Activated CD8-positive, alpha-beta memory T cell treated with anti-CD3 and anti-CD28 coated beads for 24 hours (primary cell): ENCODE measurements around the gene TMEM18.
A peak's percentile ranks its signal among the peaks of the same experiment; 100 is the strongest.

Experiments
- DNase-seq: peaks from one replicate; pipeline ENCODE4 v3.0.0-alpha.2; 2020

TMEM18 gene

GRCh38 chr2:650343-651310 is 26.6 kb downstream of the TMEM18 start:
- no peak for DNase-seq

- peak; percentile 43 for DNase-seq
Observed at GRCh38 chr2:649426-650342, 27.5 kb downstream of the TMEM18 start.

- peak; percentile 50 for DNase-seq
Observed at GRCh38 chr2:648476-649424, 28.5 kb downstream of the TMEM18 start.

DNA sequence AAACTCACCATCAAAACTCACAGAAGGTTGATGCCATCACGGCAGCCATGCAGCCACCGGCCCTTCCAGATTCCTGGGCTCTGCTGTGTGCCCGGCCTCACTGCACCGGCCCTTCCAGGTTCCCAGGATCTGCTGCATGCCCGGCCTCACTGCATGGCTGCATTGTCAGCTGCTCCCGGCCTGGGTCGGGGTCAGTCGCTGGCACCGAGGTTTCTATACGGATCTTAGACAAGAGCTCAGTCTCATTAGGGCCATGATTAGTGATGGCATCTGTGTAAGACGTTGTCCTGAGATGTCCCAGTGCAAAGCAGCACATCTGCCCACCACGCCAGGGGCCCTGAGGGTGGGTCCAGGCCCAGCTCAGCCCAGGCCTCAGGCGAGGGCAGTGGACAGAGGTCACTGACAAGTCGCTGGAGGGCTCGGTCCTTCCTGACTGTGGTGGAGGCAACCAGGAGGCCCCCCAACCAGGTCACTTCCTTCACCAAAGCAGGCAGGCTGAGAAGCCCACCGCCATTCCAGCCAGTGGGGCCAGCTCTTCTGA is 29.4 kb downstream of the TMEM18 start:
- DNase-seq: peak; percentile 32

GRCh38 chr2:647003-647560 is 30.1 kb downstream of the TMEM18 start:
- peak; percentile 32 for DNase-seq

DNA sequence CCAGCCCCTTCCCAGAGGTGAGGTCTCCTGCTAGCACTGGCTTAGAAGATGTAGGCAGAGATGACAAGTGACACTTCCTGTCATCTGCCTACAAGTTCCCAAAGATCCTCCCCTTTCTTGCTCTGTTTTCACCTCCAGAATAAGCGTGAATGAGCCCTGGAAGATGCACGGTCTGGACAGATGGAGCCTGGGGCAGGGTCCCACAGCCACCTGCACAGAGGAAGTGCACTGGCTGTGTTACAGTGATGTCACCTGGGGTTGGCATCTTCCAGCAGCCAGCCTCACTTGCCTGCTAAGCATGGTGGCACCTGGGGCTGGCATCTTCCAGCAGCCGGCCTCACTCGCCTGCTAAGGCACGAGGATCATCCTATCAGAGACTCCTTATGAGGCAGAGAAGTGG is 32.3 kb downstream of the TMEM18 start:
- DNase-seq: peak; percentile 28

DNA sequence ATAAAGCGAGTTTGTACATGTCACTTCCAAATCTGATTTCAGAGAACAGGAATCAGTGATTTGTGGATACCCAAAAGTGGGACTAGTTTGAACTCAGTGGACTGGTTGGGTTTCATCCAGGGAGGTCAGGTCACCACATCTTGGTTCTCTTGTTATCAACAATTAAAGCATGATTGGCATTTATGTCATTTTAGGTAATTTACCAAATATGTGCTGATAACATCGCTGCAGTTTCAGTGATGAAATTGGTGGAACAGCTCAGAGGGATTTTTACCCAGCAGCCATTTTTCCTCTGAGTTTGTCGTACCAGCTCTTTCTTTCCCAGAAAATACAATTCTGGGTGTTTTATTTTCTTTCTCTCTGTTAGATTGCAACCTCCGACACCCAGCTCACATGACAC is 33.4 kb downstream of the TMEM18 start:
- no peak for DNase-seq

DNA sequence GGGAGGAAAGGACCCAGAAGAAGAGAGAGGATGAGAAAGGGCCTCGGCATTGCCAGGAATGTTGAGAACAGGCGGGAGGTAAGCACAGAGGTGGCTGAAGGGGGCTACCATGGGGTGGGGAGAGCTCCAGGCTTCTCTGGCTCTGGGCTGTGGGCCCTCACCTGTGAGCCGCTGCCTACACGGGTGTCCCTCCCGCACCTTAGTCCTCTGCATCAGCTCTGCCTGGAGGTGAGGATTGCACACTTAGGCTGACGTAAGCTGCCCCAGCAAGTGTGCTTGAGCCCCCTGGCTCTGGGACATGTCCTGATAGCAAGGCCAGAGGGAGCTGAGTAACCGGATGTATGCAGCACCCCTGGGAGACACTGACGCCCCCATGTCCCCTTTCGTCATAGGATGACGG is 33.9 kb downstream of the TMEM18 start:
- DNase-seq: peak; percentile 13

DNA sequence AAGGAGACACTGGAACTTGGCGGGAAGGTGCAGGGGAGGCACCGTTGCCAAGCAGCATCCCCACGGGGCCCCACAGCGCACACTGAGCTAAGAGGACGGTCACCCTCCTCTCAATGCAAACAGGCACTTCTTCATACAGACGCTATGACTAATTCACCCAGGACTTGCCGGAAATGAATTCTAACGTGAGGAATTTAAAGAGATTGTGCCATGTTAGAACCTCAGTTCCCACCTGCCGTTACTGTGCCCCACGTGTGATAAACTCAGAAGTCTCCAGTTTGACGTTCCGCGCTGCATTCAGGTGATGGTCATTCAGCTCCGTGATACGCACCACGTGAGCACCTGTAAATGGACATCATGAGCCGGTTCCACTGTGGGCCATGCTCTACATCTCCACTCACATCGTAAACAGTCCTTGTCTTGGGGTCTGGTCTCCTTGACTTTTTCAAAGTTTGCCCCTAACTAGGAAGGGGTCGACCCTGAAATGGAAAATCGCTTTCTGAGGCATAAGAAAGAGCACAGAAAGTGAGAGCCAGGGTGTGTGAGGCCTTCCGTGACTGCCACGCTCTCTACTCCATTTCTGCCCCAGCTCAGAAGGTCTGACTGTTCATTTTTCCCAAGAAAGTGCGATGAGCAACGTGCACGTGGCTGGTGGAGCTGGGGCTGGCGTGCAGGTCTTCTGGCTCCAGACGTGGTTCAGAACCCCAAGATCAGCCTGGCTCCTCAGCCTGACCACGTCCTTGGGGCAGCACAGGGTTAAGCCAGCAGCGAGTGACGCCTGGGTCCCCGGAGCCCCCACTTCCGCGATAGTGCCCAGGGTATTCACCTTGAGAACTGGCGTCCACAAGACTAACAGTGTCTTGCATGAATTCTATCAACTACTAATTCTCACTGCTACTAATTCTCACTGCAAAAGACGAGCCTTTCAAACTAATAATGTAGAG is 35.1 kb downstream of the TMEM18 start:
- DNase-seq: peak; percentile 11

DNA sequence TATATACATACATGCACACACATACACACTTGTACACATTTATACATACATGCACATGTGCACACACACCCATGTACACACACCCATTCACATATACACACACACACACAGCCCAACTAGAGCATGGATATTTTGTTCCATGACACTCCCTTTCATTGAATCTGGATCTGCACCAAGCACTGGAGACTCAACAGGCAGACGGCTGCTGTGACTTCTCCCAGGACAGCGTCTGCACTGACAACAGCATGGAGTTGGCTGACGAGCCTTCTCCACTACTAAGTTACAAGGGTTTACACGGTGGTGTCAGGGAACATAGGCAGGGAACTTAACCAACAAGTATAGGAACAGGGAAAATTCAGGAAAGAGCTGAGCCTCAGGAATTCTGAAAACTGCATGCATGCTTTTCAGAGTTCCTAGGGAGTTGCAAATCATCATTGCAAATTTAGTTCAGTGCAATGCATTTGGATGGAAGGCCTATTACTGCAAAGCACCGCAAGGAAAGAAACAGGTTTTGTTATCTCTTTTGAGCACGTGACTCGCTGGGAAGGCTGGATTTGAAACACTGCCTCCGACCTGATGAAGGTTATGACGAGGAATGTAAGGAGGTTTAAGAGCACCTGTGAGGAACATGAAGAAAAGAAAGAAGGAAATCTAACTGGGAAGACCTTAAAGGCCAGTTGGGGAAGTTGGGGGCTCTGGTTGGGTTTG is 35.9 kb downstream of the TMEM18 start:
- DNase-seq: peak; percentile 21

DNA sequence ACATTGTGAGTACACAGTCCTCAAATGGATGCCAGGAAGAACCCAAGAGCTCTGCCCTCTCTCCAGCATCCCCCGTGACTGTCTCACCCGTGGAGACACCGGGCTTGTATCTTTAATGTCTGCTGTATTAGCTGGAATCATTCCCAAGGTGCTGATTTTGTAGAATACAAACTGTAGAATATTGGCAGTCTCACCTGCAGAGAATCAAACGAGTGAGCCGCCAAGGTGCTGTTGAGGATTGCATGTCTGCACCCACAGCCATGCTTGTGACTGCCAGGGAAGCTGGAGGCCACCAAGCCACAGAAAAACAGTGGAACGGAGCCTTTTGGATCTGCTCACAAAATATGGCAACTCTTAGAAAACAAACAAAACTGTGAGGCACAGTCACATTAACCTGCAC is 37.5 kb downstream of the TMEM18 start:
- peak; percentile 24 for DNase-seq

- DNase-seq: no peak
Observed at GRCh38 chr2:637804-638203, 39.4 kb downstream of the TMEM18 start.

GRCh38 chr2:637406-637776 is 39.8 kb downstream of the TMEM18 start:
- peak; percentile 51 for DNase-seq

- DNase-seq: peak; percentile 86
Observed at GRCh38 chr2:636641-637405, 40.4 kb downstream of the TMEM18 start.

- DNase-seq: no peak
Observed at GRCh38 chr2:635687-636621, 41.3 kb downstream of the TMEM18 start.

GRCh38 chr2:634636-635388 is 42.4 kb downstream of the TMEM18 start:
- DNase-seq: peak; percentile 24

DNA sequence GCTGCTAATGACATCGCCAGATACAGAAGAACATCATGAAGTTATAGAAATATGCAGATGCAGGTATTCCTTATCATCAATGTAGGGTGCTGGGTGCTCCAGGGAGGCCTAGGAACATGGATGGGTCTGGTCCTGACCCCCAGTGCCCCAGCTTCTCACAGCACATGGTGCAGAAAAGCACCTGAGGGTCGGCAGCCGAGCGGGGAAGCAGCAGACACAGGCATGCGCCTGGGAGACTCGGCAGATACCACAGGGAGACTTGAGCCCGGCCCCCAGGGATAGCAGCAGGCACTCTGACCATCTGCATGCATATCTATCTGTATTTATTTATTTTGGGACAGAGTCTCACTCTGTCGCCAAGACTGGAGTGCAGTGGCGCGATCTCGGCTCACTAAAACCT is 43.2 kb downstream of the TMEM18 start:
- peak; percentile 26 for DNase-seq
